Ovary (tissue), 3 donors: ENCODE results near the gene GPHN.

Source experiments
- CTCF ChIP-seq, 3 donors: fragments of 450-650 bp in 2 of 3; fragments of 200-600 bp in 1 of 3; IDR thresholded peaks; one replicate each; pipeline versions ENCODE4 v1.5.1 to v1.8.0; 2016 to 2022; ENCODE audit warnings: antibody characterized with exemption in 3 of 3, mild to moderate bottlenecking in 1 of 3
- EP300 ChIP-seq: sonication (generic); formaldehyde crosslinking; IDR thresholded peaks from one replicate; pipeline ENCODE4 v1.6.1; 2017; ENCODE audit warnings: antibody characterized with exemption
- donor health status: DM: no; HTN: no; CAD: no.

GRCh38 chr14:66716227-66716626 lies 208.3 kb downstream of the GPHN start:
- TF ChIP-seq EP300 = no peak
- TF ChIP-seq CTCF (IDR thresholded peaks at IDR 0.05) = no peak
